ENCODE measurements around the gene ACTR5. TPM values are rescaled to one million over a fixed set of nuclear protein-coding genes. Genes with fewer than 3 reads are reported as not detected.

ACTR5 gene
- total and polyA plus RNA-seq, 8 donors: 6.2 to 13.6 (median 11.7) TPM

DNA sequence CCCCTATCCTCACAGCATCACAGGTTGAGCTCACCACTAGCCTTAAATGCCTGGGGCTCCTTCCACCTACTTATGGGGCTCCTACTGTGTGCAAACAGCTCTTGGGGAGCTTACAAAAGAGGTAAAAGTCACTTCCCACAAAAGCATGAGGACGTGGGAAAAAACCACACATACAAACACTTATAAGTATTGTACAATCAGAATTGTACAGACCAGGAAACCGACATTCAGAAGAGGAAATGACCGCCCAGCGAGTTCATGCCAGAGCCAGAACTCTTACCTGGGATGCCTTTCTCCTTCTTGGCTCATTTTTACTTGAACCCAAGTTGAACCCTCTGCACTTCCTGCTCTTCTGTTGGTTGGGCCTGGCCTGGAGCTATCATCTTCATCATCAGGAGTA is 50.9 kb downstream of the ACTR5 start:
- ATAC-seq: no peak
- H3K4me3 ChIP-seq: no peak overlapping the region
- no peaks in the 10 kb centered on the region for H3K9me3 ChIP-seq
- TF ChIP-seq, protein P1, sequence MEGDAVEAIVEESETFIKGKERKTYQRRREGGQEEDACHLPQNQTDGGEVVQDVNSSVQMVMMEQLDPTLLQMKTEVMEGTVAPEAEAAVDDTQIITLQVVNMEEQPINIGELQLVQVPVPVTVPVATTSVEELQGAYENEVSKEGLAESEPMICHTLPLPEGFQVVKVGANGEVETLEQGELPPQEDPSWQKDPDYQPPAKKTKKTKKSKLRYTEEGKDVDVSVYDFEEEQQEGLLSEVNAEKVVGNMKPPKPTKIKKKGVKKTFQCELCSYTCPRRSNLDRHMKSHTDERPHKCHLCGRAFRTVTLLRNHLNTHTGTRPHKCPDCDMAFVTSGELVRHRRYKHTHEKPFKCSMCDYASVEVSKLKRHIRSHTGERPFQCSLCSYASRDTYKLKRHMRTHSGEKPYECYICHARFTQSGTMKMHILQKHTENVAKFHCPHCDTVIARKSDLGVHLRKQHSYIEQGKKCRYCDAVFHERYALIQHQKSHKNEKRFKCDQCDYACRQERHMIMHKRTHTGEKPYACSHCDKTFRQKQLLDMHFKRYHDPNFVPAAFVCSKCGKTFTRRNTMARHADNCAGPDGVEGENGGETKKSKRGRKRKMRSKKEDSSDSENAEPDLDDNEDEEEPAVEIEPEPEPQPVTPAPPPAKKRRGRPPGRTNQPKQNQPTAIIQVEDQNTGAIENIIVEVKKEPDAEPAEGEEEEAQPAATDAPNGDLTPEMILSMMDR (IDR thresholded peaks at IDR 0.05): no peak
- no peak overlapping the region for H3K27ac ChIP-seq
- H3K4me1 ChIP-seq: peaks cover 0 to 15% of the 10 kb centered on the region in 2 donors
- intact Hi-C loops (cut with DNase I): no loop called here
- DNase-seq: no peak
- no peaks in the 10 kb centered on the region for H3K36me3 ChIP-seq
- no peaks in the 10 kb centered on the region for H3K27me3 ChIP-seq

DNA sequence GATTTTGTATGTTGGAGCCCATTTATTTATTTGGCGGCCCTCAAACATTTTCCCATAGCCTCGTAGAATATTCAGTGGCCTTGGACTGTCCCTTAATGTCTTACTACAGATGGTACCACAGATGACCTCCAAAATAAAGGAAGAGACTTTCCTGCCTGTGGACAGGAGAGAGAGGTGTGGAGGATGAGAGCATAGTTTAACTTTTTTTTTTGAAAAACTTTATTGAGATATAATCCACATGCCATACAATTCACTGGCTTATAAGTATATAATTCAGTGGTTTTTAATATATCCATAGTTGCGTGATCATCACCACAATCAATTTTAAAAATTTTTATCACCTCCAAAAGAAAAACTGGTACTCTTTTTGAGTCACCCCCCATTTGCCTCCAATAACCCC is 52.6 kb downstream of the ACTR5 start:
- Histone ChIP-seq H3K27ac (no peak overlapping the region), H3K27me3 (peaks cover 4 to 16% of the 10 kb centered on the region in 2 donors), H3K36me3 (no peaks in the 10 kb centered on the region), H3K4me1 (peaks cover 3 to 29% of the 10 kb centered on the region in 2 donors), H3K9me3 (no peaks in the 10 kb centered on the region), H3K4me3 (no peak overlapping the region)
- intact Hi-C loops (cut with DNase I): loop anchor here in 1 of 2 donors (10.0 kb wide), 1 partner anchor 94 kb away; no protein-coding TSS in a partner anchor
- DNase-seq (no peak), ATAC-seq (no peak)
- TF ChIP-seq, protein P1 (IDR thresholded peaks at IDR 0.05): no peak

DNA sequence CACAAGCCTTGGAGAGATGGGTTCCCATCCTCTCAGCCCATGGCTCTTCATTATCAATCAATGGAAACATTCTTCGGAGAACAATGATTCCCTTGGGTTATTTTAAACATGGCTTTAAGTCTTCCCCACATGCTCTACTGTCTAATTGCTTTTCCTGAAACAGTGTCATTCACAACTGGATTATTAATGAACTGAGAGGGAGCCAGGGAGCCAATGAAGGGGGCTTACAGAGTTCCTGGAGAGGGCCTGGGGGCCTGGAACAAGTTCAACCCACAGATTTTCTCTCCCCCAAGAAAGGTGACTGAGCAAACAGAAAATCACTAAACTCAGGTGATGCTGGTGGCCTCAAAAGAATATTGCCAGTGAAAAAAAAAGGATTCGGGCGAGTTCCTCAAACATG is 56.0 kb downstream of the ACTR5 start:
- Histone ChIP-seq H3K27me3 (peaks cover 23 to 49% of the 10 kb centered on the region in 2 donors), H3K36me3 (no peaks in the 10 kb centered on the region), H3K27ac (peak overlapping the region; percentile 69), H3K9me3 (no peaks in the 10 kb centered on the region), H3K4me1 (peaks cover 9 to 46% of the 10 kb centered on the region in 2 donors), H3K4me3 (no peak overlapping the region)
- TF ChIP-seq, protein P1 (IDR thresholded peaks at IDR 0.05): no peak
- DNase-seq: no peak
- intact Hi-C loops (cut with DNase I): loop anchor here in 1 of 2 donors (10.0 kb wide), 1 partner anchor 91 kb away; no protein-coding TSS in a partner anchor
- no peak for ATAC-seq

DNA sequence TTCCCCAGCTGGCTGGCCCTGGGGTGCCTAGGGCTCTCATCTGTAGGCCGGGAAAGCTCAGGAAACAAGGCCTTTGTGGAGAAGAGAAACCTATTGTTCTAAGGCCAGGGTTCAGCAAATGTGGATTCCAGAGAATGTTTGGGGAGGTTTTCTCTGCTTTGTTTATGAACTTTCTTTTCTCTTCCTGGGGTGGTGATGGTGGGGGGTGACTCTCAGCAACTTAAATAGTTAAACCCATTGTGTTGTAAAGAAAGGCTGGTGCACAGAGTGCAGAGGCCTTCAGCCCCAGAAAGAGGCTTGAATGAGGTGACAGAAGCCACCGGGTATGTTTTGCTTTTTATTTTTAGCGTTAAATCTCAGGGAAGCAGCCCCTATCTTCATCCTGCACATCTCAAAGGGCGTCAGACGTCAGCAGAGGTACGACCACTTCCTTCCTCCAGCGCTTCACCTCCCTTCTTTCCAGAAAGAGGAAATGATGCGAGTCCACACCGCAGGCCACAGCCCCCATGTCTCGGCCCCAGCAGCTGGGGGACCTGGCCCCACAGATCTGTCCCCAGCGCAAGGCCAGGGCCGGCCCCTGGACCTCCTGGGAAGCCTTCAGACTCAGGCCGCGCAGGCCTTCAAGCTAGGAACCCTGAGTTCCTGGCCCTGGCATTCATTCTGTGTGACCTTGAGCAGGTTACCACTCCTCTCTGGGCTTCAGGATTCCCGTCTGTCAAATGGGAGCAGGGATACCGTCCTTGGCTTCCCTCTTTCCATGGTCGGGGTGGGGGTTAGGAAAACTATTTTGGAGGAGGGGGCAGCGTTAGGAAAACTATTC is 56.6 kb downstream of the ACTR5 start:
- intact Hi-C loops (cut with DNase I): loop anchor here in 1 of 2 donors (10.0 kb wide), 1 partner anchor 90 kb away; no protein-coding TSS in a partner anchor
- Histone ChIP-seq H3K4me1 (peaks cover 9 to 40% of the 10 kb centered on the region in 2 donors), H3K9me3 (no peaks in the 10 kb centered on the region), H3K36me3 (no peaks in the 10 kb centered on the region), H3K4me3 (peak overlapping the region; percentile 51 to 57), H3K27ac (peak overlapping the region; percentile 69), H3K27me3 (peaks cover 23 to 56% of the 10 kb centered on the region in 2 donors)
- DNase-seq: no peak
- peak; percentile 35 for ATAC-seq
- TF ChIP-seq, protein P1 (IDR thresholded peaks at IDR 0.05): no peak

DNA sequence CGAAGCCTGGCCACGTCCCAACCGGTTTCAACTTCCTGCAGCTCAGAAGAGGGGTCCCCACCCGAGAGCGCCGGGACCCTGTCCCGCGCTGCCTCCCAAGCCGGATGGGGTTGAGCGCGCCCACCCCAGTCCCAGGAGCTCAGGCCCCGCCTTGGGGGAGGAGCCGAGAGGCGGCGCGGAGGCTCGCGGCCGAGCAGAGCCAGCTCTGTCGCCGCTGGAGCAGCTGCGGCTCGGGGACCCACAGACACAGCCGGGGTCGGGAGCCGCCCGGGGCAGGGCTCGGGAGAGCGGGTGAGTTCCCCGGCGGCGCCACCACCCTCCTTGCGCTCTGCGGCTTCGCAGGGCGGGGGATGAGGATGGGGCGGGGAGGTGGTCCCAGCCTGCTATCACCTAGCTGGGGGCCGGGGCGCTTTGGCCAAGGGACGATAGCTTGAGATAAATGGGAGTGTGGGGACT is 57.3 kb downstream of the ACTR5 start, which contains the start of gene PPP1R16B:
PPP1R16B (plus strand) TSS at position 196 of the 456 bp plus-strand sequence. CDS start 30,229 bp downstream, outside the sequence.
- Histone ChIP-seq H3K27me3 (peaks cover 23 to 57% of the 10 kb centered on the region in 2 donors), H3K36me3 (no peaks in the 10 kb centered on the region), H3K4me1 (peaks cover 9 to 44% of the 10 kb centered on the region in 2 donors), H3K27ac (peak within 1 kb of the TSS; percentile 69), H3K4me3 (peak within 1 kb of the TSS; percentile 51 to 57), H3K9me3 (no peaks in the 10 kb centered on the region)
- TF ChIP-seq, protein P1 (IDR thresholded peaks at IDR 0.05): no peak
- intact Hi-C loops (cut with DNase I): loop anchor here in 1 of 2 donors (10.0 kb wide), 1 partner anchor 89 kb away; no protein-coding TSS in a partner anchor
- DNase-seq (peak in 3 of 4 donors; percentile 52 to 87 (median 59)), ATAC-seq (peak; percentile 82)
